ENCODE measurements around the gene HES6. TPM values are rescaled to one million over a fixed set of nuclear protein-coding genes. Genes with fewer than 3 reads are reported as not detected.

The HES6 gene
- total RNA-seq, 1 experiment from 2014 or later: 17.9 TPM

GRCh38 chr2:238257786-238258700, 18.2 kb upstream of the HES6 start:
- DNase-seq (ENCODE audit: low read depth): no peak
- in situ Hi-C loops (cut with HindIII; ENCODE audit: low pct_unique_long_range_greater_than_20kb, low sequenced_read_pairs): no loop called here

- peak; percentile 72 for DNase-seq (ENCODE audit: low read depth)
- in situ Hi-C loops (cut with HindIII; ENCODE audit: low pct_unique_long_range_greater_than_20kb, low sequenced_read_pairs): no loop called here
Observed at GRCh38 chr2:238256594-238257104, 16.8 kb upstream of the HES6 start.

- in situ Hi-C loops (cut with HindIII; ENCODE audit: low pct_unique_long_range_greater_than_20kb, low sequenced_read_pairs): no loop called here
- no peak for DNase-seq (ENCODE audit: low read depth)
Observed at GRCh38 chr2:238256111-238256510, 16.3 kb upstream of the HES6 start.

GRCh38 chr2:238255636-238256035, 15.8 kb upstream of the HES6 start:
- in situ Hi-C loops (cut with HindIII; ENCODE audit: low pct_unique_long_range_greater_than_20kb, low sequenced_read_pairs): no loop called here
- DNase-seq (ENCODE audit: low read depth): no peak

- in situ Hi-C loops (cut with HindIII; ENCODE audit: low pct_unique_long_range_greater_than_20kb, low sequenced_read_pairs): no loop called here
- no peak for DNase-seq (ENCODE audit: low read depth)
Observed at GRCh38 chr2:238255151-238255551, 15.3 kb upstream of the HES6 start.

- in situ Hi-C loops (cut with HindIII; ENCODE audit: low pct_unique_long_range_greater_than_20kb, low sequenced_read_pairs): no loop called here
- no peak for DNase-seq (ENCODE audit: low read depth)
Observed at GRCh38 chr2:238254095-238254723, 14.4 kb upstream of the HES6 start.

GRCh38 chr2:238252766-238253630, 13.2 kb upstream of the HES6 start:
- in situ Hi-C loops (cut with HindIII; ENCODE audit: low pct_unique_long_range_greater_than_20kb, low sequenced_read_pairs): no loop called here
- DNase-seq (ENCODE audit: low read depth): no peak

GRCh38 chr2:238251986-238252385, 12.1 kb upstream of the HES6 start:
- no peak for DNase-seq (ENCODE audit: low read depth)
- in situ Hi-C loops (cut with HindIII; ENCODE audit: low pct_unique_long_range_greater_than_20kb, low sequenced_read_pairs): no loop called here

GRCh38 chr2:238251331-238251730, 11.5 kb upstream of the HES6 start:
- in situ Hi-C loops (cut with HindIII; ENCODE audit: low pct_unique_long_range_greater_than_20kb, low sequenced_read_pairs): no loop called here
- no peak for DNase-seq (ENCODE audit: low read depth)

- no peak for DNase-seq (ENCODE audit: low read depth)
- in situ Hi-C loops (cut with HindIII; ENCODE audit: low pct_unique_long_range_greater_than_20kb, low sequenced_read_pairs): no loop called here
Observed at GRCh38 chr2:238250896-238251295, 11.1 kb upstream of the HES6 start.

GRCh38 chr2:238247841-238248453, 8.1 kb upstream of the HES6 start:
- DNase-seq (ENCODE audit: low read depth): no peak
- in situ Hi-C loops (cut with HindIII; ENCODE audit: low pct_unique_long_range_greater_than_20kb, low sequenced_read_pairs): no loop called here

GRCh38 chr2:238247002-238247822, 7.4 kb upstream of the HES6 start:
- in situ Hi-C loops (cut with HindIII; ENCODE audit: low pct_unique_long_range_greater_than_20kb, low sequenced_read_pairs): no loop called here
- no peak for DNase-seq (ENCODE audit: low read depth)

- in situ Hi-C loops (cut with HindIII; ENCODE audit: low pct_unique_long_range_greater_than_20kb, low sequenced_read_pairs): no loop called here
- no peak for DNase-seq (ENCODE audit: low read depth)
Observed at GRCh38 chr2:238244151-238244550, 4.3 kb upstream of the HES6 start.

- in situ Hi-C loops (cut with HindIII; ENCODE audit: low pct_unique_long_range_greater_than_20kb, low sequenced_read_pairs): no loop called here
- no peak for DNase-seq (ENCODE audit: low read depth)
Observed at GRCh38 chr2:238243496-238244076, 3.7 kb upstream of the HES6 start.

GRCh38 chr2:238242731-238243495, 3.1 kb upstream of the HES6 start:
- DNase-seq (ENCODE audit: low read depth): no peak
- in situ Hi-C loops (cut with HindIII; ENCODE audit: low pct_unique_long_range_greater_than_20kb, low sequenced_read_pairs): no loop called here

GRCh38 chr2:238241970-238242369, 2.1 kb upstream of the HES6 start:
- DNase-seq (ENCODE audit: low read depth): no peak
- in situ Hi-C loops (cut with HindIII; ENCODE audit: low pct_unique_long_range_greater_than_20kb, low sequenced_read_pairs): no loop called here

Measured in Caki2 (cell line).